ENCODE data around the gene CRMP1.
"Not testable (repeated sequence)": the region's sequence is repeated elsewhere in the genome, so short reads cannot be mapped to it uniquely, and the experiment has no call there.

CRMP1 gene

DNA sequence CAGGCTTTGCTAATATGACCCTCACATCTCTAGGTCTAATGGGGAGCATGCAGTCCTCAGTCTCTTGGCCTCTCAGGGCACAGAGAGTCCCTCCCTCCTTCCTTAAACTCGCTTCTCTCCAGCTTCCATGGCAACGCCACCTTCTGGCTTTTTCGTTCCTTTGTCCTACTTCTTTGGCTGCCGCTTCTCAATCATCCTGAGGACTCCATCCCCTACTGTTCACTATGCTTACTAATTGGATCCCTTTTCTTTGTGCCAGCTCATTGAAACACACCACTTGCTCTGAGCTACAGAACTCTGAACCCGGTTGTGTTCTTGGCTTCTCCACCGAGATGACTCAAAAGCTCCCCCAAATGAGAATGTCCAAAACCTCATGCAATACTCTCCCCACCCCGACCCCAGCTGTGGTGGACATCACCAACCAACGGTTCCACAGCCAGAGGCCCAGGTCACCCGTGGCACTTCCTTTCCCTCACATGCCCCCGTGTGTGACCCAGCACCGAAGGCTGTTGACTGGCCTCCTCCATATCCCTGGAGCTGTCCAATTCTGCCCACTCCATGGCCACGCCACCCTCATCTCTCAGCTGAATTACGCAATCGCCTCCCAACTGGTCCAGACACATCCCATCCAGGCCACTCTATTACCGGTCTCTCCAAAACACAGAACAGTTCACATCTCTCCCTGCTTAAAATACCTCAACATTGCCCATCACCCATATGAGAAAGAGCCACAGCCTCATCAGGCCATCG lies 34.7 kb downstream of the CRMP1 start:
- Histone ChIP-seq H3K27ac (ENCODE audit: low read length, poor library complexity, severe bottlenecking) (no peak overlapping the region), H4K91ac (ENCODE audit: low read length) (no peak overlapping the region), H3K4ac (ENCODE audit: low read depth in 1 of 2, low read length in 2 of 2) (no peak overlapping the region), H2BK120ac (ENCODE audit: low read depth, low read length) (no peak overlapping the region), H3K9me3 (ENCODE audit: control insufficient read depth, low read length) (peaks cover 3% of the 10 kb centered on the region), H2BK12ac (ENCODE audit: low read length in 2 of 2) (no peak overlapping the region), H3K14ac (ENCODE audit: low read length in 2 of 2) (no peak overlapping the region), H3K23ac (ENCODE audit: low read length in 2 of 2) (no peak overlapping the region), H3K4me3 (ENCODE audit: insufficient read depth in 1 of 2, low read depth in 1 of 2, low read length in 2 of 2) (no peak overlapping the region), H3K9ac (ENCODE audit: low read length) (no peak overlapping the region), H3K4me1 (ENCODE audit: control insufficient read depth, insufficient read depth, low read depth, low read length) (peaks cover 2% of the 10 kb centered on the region), H2BK5ac (ENCODE audit: low read depth, low read length, poor library complexity, severe bottlenecking) (no peak overlapping the region), H3K18ac (ENCODE audit: low read depth in 1 of 2, low read length in 2 of 2) (no peak overlapping the region), H3K79me1 (replicated peaks; ENCODE audit: low read length, poor library complexity, severe bottlenecking) (no peaks in the 10 kb centered on the region), H4K8ac (ENCODE audit: low read length) (no peak overlapping the region), H2AFZ (ENCODE audit: low read depth, low read length) (no peak overlapping the region), H2BK15ac (ENCODE audit: low read depth, poor library complexity, severe bottlenecking) (no peak overlapping the region), H3K36me3 (ENCODE audit: control insufficient read depth in 1 of 2, insufficient read depth in 2 of 2, low read depth in 1 of 2, low read length in 2 of 2) (no peaks in the 10 kb centered on the region), H3K4me2 (ENCODE audit: low read length, poor library complexity, severe bottlenecking) (no peak overlapping the region), H2AK5ac (ENCODE audit: low read length, severe bottlenecking) (no peak overlapping the region), H3K27me3 (ENCODE audit: control insufficient read depth in 1 of 2, insufficient read depth in 1 of 2, low read length in 2 of 2) (peaks cover 14 to 32% of the 10 kb centered on the region in 2 experiments)
- DNase-seq, result no peak
- WGBS, result 92% methylated on average over 16 of the region's 16 CpGs

- Histone ChIP-seq H3K18ac (ENCODE audit: low read depth in 1 of 2, low read length in 2 of 2) (no peak overlapping the region), H3K14ac (ENCODE audit: low read length in 2 of 2) (no peak overlapping the region), H2BK5ac (ENCODE audit: low read depth, low read length, poor library complexity, severe bottlenecking) (no peak overlapping the region), H2BK15ac (ENCODE audit: low read depth, poor library complexity, severe bottlenecking) (no peak overlapping the region), H3K27ac (ENCODE audit: low read length, poor library complexity, severe bottlenecking) (no peak overlapping the region), H3K4me2 (ENCODE audit: low read length, poor library complexity, severe bottlenecking) (no peak overlapping the region), H3K4me1 (ENCODE audit: control insufficient read depth, insufficient read depth, low read depth, low read length) (no peaks in the 10 kb centered on the region), H3K9ac (ENCODE audit: low read length) (no peak overlapping the region), H4K91ac (ENCODE audit: low read length) (no peak overlapping the region), H3K4me3 (ENCODE audit: insufficient read depth in 1 of 2, low read depth in 1 of 2, low read length in 2 of 2) (no peak overlapping the region), H3K4ac (ENCODE audit: low read depth in 1 of 2, low read length in 2 of 2) (no peak overlapping the region), H3K36me3 (ENCODE audit: control insufficient read depth in 1 of 2, insufficient read depth in 2 of 2, low read depth in 1 of 2, low read length in 2 of 2) (no peaks in the 10 kb centered on the region), H3K79me1 (replicated peaks; ENCODE audit: low read length, poor library complexity, severe bottlenecking) (no peaks in the 10 kb centered on the region), H3K23ac (ENCODE audit: low read length in 2 of 2) (no peak overlapping the region), H2AFZ (ENCODE audit: low read depth, low read length) (no peak overlapping the region), H4K8ac (ENCODE audit: low read length) (no peak overlapping the region), H2BK120ac (ENCODE audit: low read depth, low read length) (no peak overlapping the region), H2BK12ac (ENCODE audit: low read length in 2 of 2) (no peak overlapping the region), H3K9me3 (ENCODE audit: control insufficient read depth, low read length) (peaks cover 3% of the 10 kb centered on the region), H2AK5ac (ENCODE audit: low read length, severe bottlenecking) (no peak overlapping the region), H3K27me3 (ENCODE audit: control insufficient read depth in 1 of 2, insufficient read depth in 1 of 2, low read length in 2 of 2) (peaks cover 16 to 37% of the 10 kb centered on the region in 2 experiments)
- 85% methylated on average over 2 of the region's 2 CpGs for WGBS
- DNase-seq, result no peak
These were observed 35.7 kb downstream of the CRMP1 start for GRCh38 chr4:5857199-5857598.

GRCh38 chr4:5856362-5856761 lies 36.5 kb downstream of the CRMP1 start:
- not testable (repeated sequence) for H3K36me3 ChIP-seq (ENCODE audit: control insufficient read depth in 1 of 2, insufficient read depth in 2 of 2, low read depth in 1 of 2, low read length in 2 of 2); H3K23ac ChIP-seq (ENCODE audit: low read length in 2 of 2); H2BK120ac ChIP-seq (ENCODE audit: low read depth, low read length); H4K8ac ChIP-seq (ENCODE audit: low read length); DNase-seq; H2AFZ ChIP-seq (ENCODE audit: low read depth, low read length); H3K18ac ChIP-seq (ENCODE audit: low read depth in 1 of 2, low read length in 2 of 2); H3K9ac ChIP-seq (ENCODE audit: low read length); H3K9me3 ChIP-seq (ENCODE audit: control insufficient read depth, low read length); H3K4me1 ChIP-seq (ENCODE audit: control insufficient read depth, insufficient read depth, low read depth, low read length); H4K91ac ChIP-seq (ENCODE audit: low read length); H2AK5ac ChIP-seq (ENCODE audit: low read length, severe bottlenecking); H2BK12ac ChIP-seq (ENCODE audit: low read length in 2 of 2); H3K4ac ChIP-seq (ENCODE audit: low read depth in 1 of 2, low read length in 2 of 2); H2BK15ac ChIP-seq (ENCODE audit: low read depth, poor library complexity, severe bottlenecking); H3K27ac ChIP-seq (ENCODE audit: low read length, poor library complexity, severe bottlenecking); H3K79me1 ChIP-seq (replicated peaks; ENCODE audit: low read length, poor library complexity, severe bottlenecking); H2BK5ac ChIP-seq (ENCODE audit: low read depth, low read length, poor library complexity, severe bottlenecking); H3K14ac ChIP-seq (ENCODE audit: low read length in 2 of 2); H3K4me2 ChIP-seq (ENCODE audit: low read length, poor library complexity, severe bottlenecking); H3K4me3 ChIP-seq (ENCODE audit: insufficient read depth in 1 of 2, low read depth in 1 of 2, low read length in 2 of 2)
- 95% methylated on average over 3 of the region's 3 CpGs for WGBS
- peaks cover 18 to 37% of the 10 kb centered on the region in 2 experiments for H3K27me3 ChIP-seq (ENCODE audit: control insufficient read depth in 1 of 2, insufficient read depth in 1 of 2, low read length in 2 of 2)

DNA sequence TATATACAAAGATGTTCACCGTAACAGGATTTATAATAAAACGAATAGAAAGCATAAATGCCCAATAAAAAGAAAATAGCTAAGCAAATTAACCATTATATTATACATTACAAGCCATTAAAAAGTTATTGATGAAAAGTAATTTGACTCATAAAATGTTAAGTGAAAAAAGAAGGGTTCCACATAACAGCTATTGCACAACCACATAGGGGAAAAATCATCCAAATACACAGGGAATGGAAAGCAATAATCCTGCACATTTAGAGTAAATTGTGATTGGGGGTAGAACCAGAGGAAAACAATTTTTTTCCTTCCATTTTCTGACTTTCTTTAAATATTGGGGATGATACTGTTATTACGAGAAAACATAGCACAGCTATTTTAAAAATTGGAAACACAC lies 38.0 kb downstream of the CRMP1 start:
- H3K4me3 ChIP-seq (ENCODE audit: insufficient read depth in 1 of 2, low read depth in 1 of 2, low read length in 2 of 2), result no peak overlapping the region

More for the DNA sequence above, 38.0 kb downstream of the CRMP1 start:
- Histone ChIP-seq H2BK12ac (ENCODE audit: low read length in 2 of 2) (no peak overlapping the region), H3K23ac (ENCODE audit: low read length in 2 of 2) (no peak overlapping the region), H4K91ac (ENCODE audit: low read length) (no peak overlapping the region), H2BK120ac (ENCODE audit: low read depth, low read length) (no peak overlapping the region), H4K8ac (ENCODE audit: low read length) (no peak overlapping the region), H2AK5ac (ENCODE audit: low read length, severe bottlenecking) (no peak overlapping the region), H3K79me1 (replicated peaks; ENCODE audit: low read length, poor library complexity, severe bottlenecking) (no peaks in the 10 kb centered on the region), H3K4ac (ENCODE audit: low read depth in 1 of 2, low read length in 2 of 2) (no peak overlapping the region), H3K9me3 (ENCODE audit: control insufficient read depth, low read length) (peaks cover 3% of the 10 kb centered on the region), H3K14ac (ENCODE audit: low read length in 2 of 2) (no peak overlapping the region), H3K27ac (ENCODE audit: low read length, poor library complexity, severe bottlenecking) (no peak overlapping the region), H3K9ac (ENCODE audit: low read length) (no peak overlapping the region), H2AFZ (ENCODE audit: low read depth, low read length) (no peak overlapping the region), H2BK5ac (ENCODE audit: low read depth, low read length, poor library complexity, severe bottlenecking) (no peak overlapping the region), H3K36me3 (ENCODE audit: control insufficient read depth in 1 of 2, insufficient read depth in 2 of 2, low read depth in 1 of 2, low read length in 2 of 2) (no peaks in the 10 kb centered on the region), H2BK15ac (ENCODE audit: low read depth, poor library complexity, severe bottlenecking) (no peak overlapping the region), H3K4me2 (ENCODE audit: low read length, poor library complexity, severe bottlenecking) (no peak overlapping the region), H3K4me1 (ENCODE audit: control insufficient read depth, insufficient read depth, low read depth, low read length) (no peaks in the 10 kb centered on the region), H3K18ac (ENCODE audit: low read depth in 1 of 2, low read length in 2 of 2) (no peak overlapping the region), H3K27me3 (ENCODE audit: control insufficient read depth in 1 of 2, insufficient read depth in 1 of 2, low read length in 2 of 2) (peaks cover 23 to 39% of the 10 kb centered on the region in 2 experiments)
- 100% methylated on average over 1 of the region's 3 CpGs for WGBS
- DNase-seq, result no peak

Data from mesenchymal stem cell (in vitro differentiated cells and primary cell).